ENCODE data around the gene ANKMY1.
A peak's percentile ranks its signal among the peaks of the same experiment; 100 is the strongest.

The ANKMY1 gene

GRCh38 chr2:240442891-240443715, 114.7 kb downstream of the ANKMY1 start:
- Histone ChIP-seq H3K9me3 (ENCODE audit: control insufficient read depth, low read depth, low read length) (no peaks in the 10 kb centered on the region), H3K27ac (ENCODE audit: low read length) (no peak overlapping the region), H3K36me3 (ENCODE audit: control insufficient read depth, low read depth, low read length) (no peaks in the 10 kb centered on the region), H3K4me3 (ENCODE audit: low read length) (no peak overlapping the region), H3K27me3 (ENCODE audit: control insufficient read depth, insufficient read depth, low read length) (peaks cover 1% of the 10 kb centered on the region), H3K4me1 (ENCODE audit: control insufficient read depth, low read depth, low read length) (no peaks in the 10 kb centered on the region), H3K9ac (ENCODE audit: low read length) (no peak overlapping the region)

- Histone ChIP-seq H3K27me3 (ENCODE audit: control insufficient read depth, insufficient read depth, low read length) (peaks cover 12% of the 10 kb centered on the region), H3K9me3 (ENCODE audit: control insufficient read depth, low read depth, low read length) (no peaks in the 10 kb centered on the region), H3K4me1 (ENCODE audit: control insufficient read depth, low read depth, low read length) (peaks cover under 1% of the 10 kb centered on the region), H3K9ac (ENCODE audit: low read length) (no peak overlapping the region), H3K27ac (ENCODE audit: low read length) (no peak overlapping the region), H3K36me3 (ENCODE audit: control insufficient read depth, low read depth, low read length) (no peaks in the 10 kb centered on the region), H3K4me3 (ENCODE audit: low read length) (no peak overlapping the region)
Observed at GRCh38 chr2:240441993-240442411, 115.8 kb downstream of the ANKMY1 start.

GRCh38 chr2:240441326-240441992, 116.3 kb downstream of the ANKMY1 start:
- Histone ChIP-seq H3K36me3 (ENCODE audit: control insufficient read depth, low read depth, low read length) (no peaks in the 10 kb centered on the region), H3K9me3 (ENCODE audit: control insufficient read depth, low read depth, low read length) (no peaks in the 10 kb centered on the region)

GRCh38 chr2:240440704-240441320, 117.0 kb downstream of the ANKMY1 start:
- no peak overlapping the region for H3K4me3 ChIP-seq (ENCODE audit: low read length)
- no peaks in the 10 kb centered on the region for H3K9me3 ChIP-seq (ENCODE audit: control insufficient read depth, low read depth, low read length)
- no peak overlapping the region for H3K9ac ChIP-seq (ENCODE audit: low read length)
- H3K27me3 ChIP-seq (ENCODE audit: control insufficient read depth, insufficient read depth, low read length): peaks cover 20% of the 10 kb centered on the region
- H3K36me3 ChIP-seq (ENCODE audit: control insufficient read depth, low read depth, low read length): no peaks in the 10 kb centered on the region
- H3K27ac ChIP-seq (ENCODE audit: low read length): no peak overlapping the region
- peaks cover 3% of the 10 kb centered on the region for H3K4me1 ChIP-seq (ENCODE audit: control insufficient read depth, low read depth, low read length)

More at GRCh38 chr2:240441326-240441992, 116.3 kb downstream of the ANKMY1 start:
- no peak overlapping the region for H3K9ac ChIP-seq (ENCODE audit: low read length)
- no peak overlapping the region for H3K4me3 ChIP-seq (ENCODE audit: low read length)
- peaks cover 3% of the 10 kb centered on the region for H3K4me1 ChIP-seq (ENCODE audit: control insufficient read depth, low read depth, low read length)
- H3K27me3 ChIP-seq (ENCODE audit: control insufficient read depth, insufficient read depth, low read length): peaks cover 18% of the 10 kb centered on the region
- no peak overlapping the region for H3K27ac ChIP-seq (ENCODE audit: low read length)

- H3K36me3 ChIP-seq (ENCODE audit: control insufficient read depth, low read depth, low read length): no peaks in the 10 kb centered on the region
- no peak overlapping the region for H3K4me3 ChIP-seq (ENCODE audit: low read length)
- H3K9ac ChIP-seq (ENCODE audit: low read length): no peak overlapping the region
- H3K27me3 ChIP-seq (ENCODE audit: control insufficient read depth, insufficient read depth, low read length): peaks cover 20% of the 10 kb centered on the region
- H3K4me1 ChIP-seq (ENCODE audit: control insufficient read depth, low read depth, low read length): peaks cover 3% of the 10 kb centered on the region
- no peaks in the 10 kb centered on the region for H3K9me3 ChIP-seq (ENCODE audit: control insufficient read depth, low read depth, low read length)
- H3K27ac ChIP-seq (ENCODE audit: low read length): no peak overlapping the region
Observed at GRCh38 chr2:240440251-240440650, 117.5 kb downstream of the ANKMY1 start.

GRCh38 chr2:240439698-240440151, 118.1 kb downstream of the ANKMY1 start:
- Histone ChIP-seq H3K36me3 (ENCODE audit: control insufficient read depth, low read depth, low read length) (no peaks in the 10 kb centered on the region), H3K27ac (ENCODE audit: low read length) (no peak overlapping the region), H3K9ac (ENCODE audit: low read length) (no peak overlapping the region), H3K4me1 (ENCODE audit: control insufficient read depth, low read depth, low read length) (peaks cover 3% of the 10 kb centered on the region), H3K4me3 (ENCODE audit: low read length) (no peak overlapping the region), H3K27me3 (ENCODE audit: control insufficient read depth, insufficient read depth, low read length) (peaks cover 20% of the 10 kb centered on the region), H3K9me3 (ENCODE audit: control insufficient read depth, low read depth, low read length) (no peaks in the 10 kb centered on the region)

- peaks cover 3% of the 10 kb centered on the region for H3K4me1 ChIP-seq (ENCODE audit: control insufficient read depth, low read depth, low read length)
- H3K27ac ChIP-seq (ENCODE audit: low read length): no peak overlapping the region
- no peak overlapping the region for H3K4me3 ChIP-seq (ENCODE audit: low read length)
- no peaks in the 10 kb centered on the region for H3K9me3 ChIP-seq (ENCODE audit: control insufficient read depth, low read depth, low read length)
- no peak overlapping the region for H3K9ac ChIP-seq (ENCODE audit: low read length)
- no peaks in the 10 kb centered on the region for H3K36me3 ChIP-seq (ENCODE audit: control insufficient read depth, low read depth, low read length)
- peaks cover 24% of the 10 kb centered on the region for H3K27me3 ChIP-seq (ENCODE audit: control insufficient read depth, insufficient read depth, low read length)
Observed at GRCh38 chr2:240438810-240439697, 118.7 kb downstream of the ANKMY1 start.

GRCh38 chr2:240437861-240438809, 119.7 kb downstream of the ANKMY1 start:
- Histone ChIP-seq H3K4me3 (ENCODE audit: low read length) (no peak overlapping the region), H3K27me3 (ENCODE audit: control insufficient read depth, insufficient read depth, low read length) (peaks cover 27% of the 10 kb centered on the region), H3K27ac (ENCODE audit: low read length) (no peak overlapping the region), H3K9ac (ENCODE audit: low read length) (no peak overlapping the region), H3K36me3 (ENCODE audit: control insufficient read depth, low read depth, low read length) (no peaks in the 10 kb centered on the region), H3K9me3 (ENCODE audit: control insufficient read depth, low read depth, low read length) (no peaks in the 10 kb centered on the region), H3K4me1 (ENCODE audit: control insufficient read depth, low read depth, low read length) (peaks cover 3% of the 10 kb centered on the region)

GRCh38 chr2:240437551-240437860, 120.3 kb downstream of the ANKMY1 start:
- Histone ChIP-seq H3K36me3 (ENCODE audit: control insufficient read depth, low read depth, low read length) (no peaks in the 10 kb centered on the region), H3K4me1 (ENCODE audit: control insufficient read depth, low read depth, low read length) (peaks cover 3% of the 10 kb centered on the region), H3K9me3 (ENCODE audit: control insufficient read depth, low read depth, low read length) (no peaks in the 10 kb centered on the region), H3K27me3 (ENCODE audit: control insufficient read depth, insufficient read depth, low read length) (peaks cover 27% of the 10 kb centered on the region), H3K4me3 (ENCODE audit: low read length) (no peak overlapping the region), H3K9ac (ENCODE audit: low read length) (no peak overlapping the region), H3K27ac (ENCODE audit: low read length) (no peak overlapping the region)

- peaks cover 27% of the 10 kb centered on the region for H3K27me3 ChIP-seq (ENCODE audit: control insufficient read depth, insufficient read depth, low read length)
- H3K4me1 ChIP-seq (ENCODE audit: control insufficient read depth, low read depth, low read length): peaks cover 3% of the 10 kb centered on the region
- H3K27ac ChIP-seq (ENCODE audit: low read length): no peak overlapping the region
- H3K9me3 ChIP-seq (ENCODE audit: control insufficient read depth, low read depth, low read length): no peaks in the 10 kb centered on the region
- no peaks in the 10 kb centered on the region for H3K36me3 ChIP-seq (ENCODE audit: control insufficient read depth, low read depth, low read length)
- H3K9ac ChIP-seq (ENCODE audit: low read length): no peak overlapping the region
- peak overlapping the region; percentile 55 for H3K4me3 ChIP-seq (ENCODE audit: low read length)
Observed at GRCh38 chr2:240436683-240437550, 120.9 kb downstream of the ANKMY1 start.
